ENCODE data around the gene CKS2.

The CKS2 gene

GRCh38 chr9:89351584-89352300 is 40.7 kb downstream of the CKS2 start:
- DNase-seq: no peak

- DNase-seq: no peak
These were observed 41.5 kb downstream of the CKS2 start for GRCh38 chr9:89352451-89352850.

- DNase-seq: no peak
These were observed 42.1 kb downstream of the CKS2 start for GRCh38 chr9:89352874-89353649.

GRCh38 chr9:89353989-89354388 is 43.0 kb downstream of the CKS2 start:
- no peak for DNase-seq

GRCh38 chr9:89354471-89354870 is 43.5 kb downstream of the CKS2 start:
- DNase-seq: no peak

- DNase-seq: no peak
These were observed 45.8 kb downstream of the CKS2 start for GRCh38 chr9:89356782-89357181.

- no peak for DNase-seq
These were observed 46.6 kb downstream of the CKS2 start for GRCh38 chr9:89357331-89358197.

GRCh38 chr9:89358376-89358916 is 47.5 kb downstream of the CKS2 start:
- no peak for DNase-seq

GRCh38 chr9:89358985-89359384 is 48.0 kb downstream of the CKS2 start:
- no peak for DNase-seq

- no peak for DNase-seq
These were observed 48.8 kb downstream of the CKS2 start for GRCh38 chr9:89359751-89360261.

GRCh38 chr9:89360465-89360864 is 49.5 kb downstream of the CKS2 start:
- no peak for DNase-seq

GRCh38 chr9:89361031-89361430 is 50.0 kb downstream of the CKS2 start:
- no peak for DNase-seq

GRCh38 chr9:89361816-89362646 is 51.0 kb downstream of the CKS2 start:
- no peak for DNase-seq

GRCh38 chr9:89362647-89363310 is 51.8 kb downstream of the CKS2 start:
- no peak for DNase-seq

GRCh38 chr9:89363311-89363670 is 52.3 kb downstream of the CKS2 start:
- no peak for DNase-seq

- DNase-seq: no peak
These were observed 53.1 kb downstream of the CKS2 start for GRCh38 chr9:89363921-89364665.

GRCh38 chr9:89364666-89365531 is 53.9 kb downstream of the CKS2 start:
- no peak for DNase-seq

- no peak for DNase-seq
These were observed 54.5 kb downstream of the CKS2 start for GRCh38 chr9:89365532-89365912.

Data from CD4-positive, alpha-beta T cell treated with Interleukin-6 for 4 hours (primary cell).